Immature natural killer cell (primary cell): Measurements from ENCODE around the gene HDGF. TPM values are rescaled to one million over a fixed set of nuclear protein-coding genes. Genes with fewer than 3 reads are reported as not detected.

Experiments used
- DNase-seq, 3 donors: peaks; one replicate each; pipeline ENCODE4 v3.0.0; 2022; ENCODE audit warnings: mixed read lengths in 1 of 3
- H3K27ac Mint-ChIP-seq, 6 donors: one replicate each; pipeline ENCODE4 v1.8.0; 2020; ENCODE audit warnings: mixed read lengths in 6 of 6, mild to moderate bottlenecking in 5 of 6, inconsistent platforms in 4 of 6, moderate library complexity in 3 of 6
- H3K27me3 Mint-ChIP-seq, 3 donors: one replicate each; pipeline ENCODE4 v1.8.0; 2020 to 2021; ENCODE audit warnings: low read depth in 3 of 3, mild to moderate bottlenecking in 3 of 3, mixed read lengths in 3 of 3, moderate library complexity in 3 of 3, inconsistent platforms in 1 of 3
- H3K36me3 Mint-ChIP-seq, 3 donors: one replicate each; pipeline ENCODE4 v1.8.0; 2020; ENCODE audit warnings: mixed read lengths in 3 of 3, inconsistent platforms in 2 of 3, mild to moderate bottlenecking in 2 of 3
- H3K4me1 Mint-ChIP-seq, 2 donors: one replicate each; pipeline ENCODE4 v1.8.0; 2020; ENCODE audit warnings: inconsistent platforms in 2 of 2, mild to moderate bottlenecking in 2 of 2, mixed read lengths in 2 of 2, moderate library complexity in 1 of 2
- H3K4me3 Mint-ChIP-seq, 5 donors: one replicate each; pipeline ENCODE4 v1.8.0; 2020; ENCODE audit warnings: mild to moderate bottlenecking in 5 of 5, mixed read lengths in 5 of 5, inconsistent platforms in 3 of 5, moderate library complexity in 3 of 5
- H3K9me3 Mint-ChIP-seq, 6 donors: one replicate each; pipeline ENCODE4 v1.8.0; 2020; ENCODE audit warnings: mild to moderate bottlenecking in 6 of 6, mixed read lengths in 6 of 6, inconsistent platforms in 4 of 6, moderate library complexity in 3 of 6
- polyA plus RNA-seq, 3 donors: library from polyadenylated mRNA; unstranded; fragments of 300-500 nt; fragmentation: Illumina TruSeq; gene quantifications; one replicate each; pipeline ENCODE4 v1.2.3, GENCODE V29; 2021

HDGF gene
- polyA plus RNA-seq, 3 donors from 2014 or later: 27.5 to 35.4 (median 32.4) TPM

DNA sequence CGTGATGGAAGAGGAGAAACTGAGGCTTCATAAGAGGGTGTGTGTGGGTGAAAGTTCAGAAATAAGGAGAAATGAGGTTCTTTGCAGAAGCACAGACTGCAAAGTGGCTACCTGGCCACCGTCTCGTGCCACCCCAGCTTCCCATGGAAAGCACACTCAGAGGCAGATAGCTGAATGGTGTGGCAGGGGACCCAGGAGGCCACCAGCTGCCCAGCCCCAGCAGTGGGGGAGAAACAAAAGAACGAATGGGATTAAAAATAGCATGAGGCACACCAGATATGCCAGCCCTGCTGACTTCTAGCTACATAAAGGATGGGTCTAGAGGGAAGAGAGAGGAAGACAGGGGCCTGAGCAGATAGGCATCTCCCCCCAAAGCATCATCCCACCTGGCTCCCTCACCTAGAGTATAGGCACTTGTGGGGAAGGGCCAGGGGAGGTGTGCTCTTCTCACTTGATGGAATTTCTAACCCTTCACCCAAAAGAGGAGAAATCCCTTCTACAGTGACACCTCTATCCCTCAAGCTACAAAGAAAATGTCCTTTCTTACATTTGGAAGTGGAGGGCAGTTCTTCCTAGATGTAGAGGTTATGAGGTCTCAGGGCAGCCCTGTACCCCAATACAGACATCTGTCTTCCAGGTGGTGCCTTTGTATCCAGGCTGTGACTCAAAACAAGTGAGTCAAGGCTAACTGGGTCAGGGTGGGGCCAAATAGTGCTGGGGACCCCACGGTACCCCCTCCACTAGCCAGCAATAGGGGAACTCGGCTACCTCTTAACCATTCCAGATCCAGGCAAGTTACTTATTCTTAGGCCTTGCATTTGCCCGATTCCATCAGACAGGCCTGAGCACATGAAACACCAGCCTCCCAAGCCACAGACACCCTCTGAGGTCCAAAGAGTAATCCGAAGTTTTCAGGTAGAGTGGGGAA lies 3.5 kb downstream of the HDGF start:
- Mint-ChIP-seq H3K36me3 (peaks cover 0 to 4% (median 4%) of the 10 kb centered on the region in 3 donors), H3K4me3 (peak overlapping the region; percentile 87 to 97 (median 93)), H3K9me3 (no peaks in the 10 kb centered on the region), H3K27ac (peak overlapping the region; percentile 91 to 97 (median 95)), H3K27me3 (peaks cover 6 to 10% (median 8%) of the 10 kb centered on the region in 3 donors), H3K4me1 (peaks cover 65 to 68% of the 10 kb centered on the region in 2 donors)
- DNase-seq: no peak

DNA sequence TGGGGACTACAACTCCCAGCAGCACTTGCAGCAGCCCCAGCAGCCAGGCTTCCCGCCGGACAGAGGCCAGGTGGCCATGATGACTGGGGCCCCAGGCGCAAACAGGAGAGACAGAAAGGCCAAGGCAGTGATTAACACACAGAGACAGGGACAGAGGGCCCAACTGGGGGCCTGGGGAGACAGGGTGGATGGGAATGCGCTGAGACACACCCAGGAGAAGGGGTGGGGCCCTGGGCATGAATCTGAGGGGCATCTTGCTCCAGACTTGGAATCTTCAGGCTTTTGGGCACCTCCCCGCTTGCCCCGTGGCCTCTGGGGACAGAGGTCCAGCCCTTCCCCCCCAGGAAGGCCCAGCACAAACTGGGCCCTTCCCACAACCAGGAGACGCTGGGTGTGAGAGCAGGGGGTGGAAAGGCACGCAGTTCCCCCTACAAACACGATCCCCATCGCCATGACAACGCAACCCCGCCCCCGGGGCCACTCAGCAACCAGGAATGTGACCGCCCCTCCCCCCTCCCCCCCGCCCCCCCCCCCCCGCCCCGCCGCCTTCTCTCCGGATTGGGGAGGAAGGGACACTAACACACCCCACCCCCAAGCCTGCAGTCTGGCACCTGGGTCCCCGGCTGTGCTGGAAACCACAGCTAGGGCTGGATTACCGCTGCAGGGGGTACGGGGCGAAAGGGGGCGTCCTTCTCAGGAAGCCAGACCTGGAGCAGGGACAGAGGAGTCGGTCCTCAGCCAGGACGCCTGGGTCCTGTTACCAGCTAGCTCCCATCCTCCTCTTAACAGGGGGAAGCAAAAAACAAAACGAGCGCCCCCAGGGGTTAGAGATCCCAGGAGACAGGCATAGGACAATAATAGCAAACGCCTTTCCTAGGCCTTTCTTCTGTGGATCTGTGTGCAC lies 4.5 kb downstream of the HDGF start:
- Mint-ChIP-seq H3K27ac (peak overlapping the region; percentile 91 to 98 (median 96)), H3K27me3 (peaks cover 6 to 10% (median 6%) of the 10 kb centered on the region in 3 donors), H3K4me1 (peaks cover 56 to 60% of the 10 kb centered on the region in 2 donors), H3K4me3 (peak overlapping the region; percentile 87 to 97 (median 92)), H3K36me3 (peaks cover 0 to 4% (median 4%) of the 10 kb centered on the region in 3 donors), H3K9me3 (no peaks in the 10 kb centered on the region)
- peak; percentile 61 to 65 (median 64) for DNase-seq

DNA sequence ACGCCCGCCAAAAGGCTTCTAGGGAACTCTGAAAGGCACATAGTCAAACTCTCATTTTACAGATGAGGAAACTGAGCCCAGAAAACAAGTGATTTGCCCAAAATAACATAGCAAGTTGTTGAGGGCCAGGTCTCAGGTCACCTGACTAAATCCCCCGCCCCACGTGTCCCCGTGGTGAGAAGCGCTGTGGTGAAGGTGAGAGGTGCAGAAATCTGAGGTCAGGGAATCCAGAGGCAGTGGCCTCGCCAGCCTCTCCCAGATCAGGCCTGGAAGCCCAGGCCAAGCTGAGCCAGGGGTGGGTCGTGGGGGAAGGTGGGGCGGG lies 5.1 kb downstream of the HDGF start:
- Mint-ChIP-seq H3K36me3 (peaks cover under 1 to 5% (median 4%) of the 10 kb centered on the region in 3 donors), H3K27me3 (peaks cover 5 to 10% (median 6%) of the 10 kb centered on the region in 3 donors), H3K9me3 (no peaks in the 10 kb centered on the region), H3K4me3 (peak overlapping the region; percentile 85 to 95 (median 89)), H3K4me1 (peaks cover 63 to 66% of the 10 kb centered on the region in 2 donors), H3K27ac (peak overlapping the region; percentile 86 to 98 (median 96))
- DNase-seq: peak; percentile 49 to 56 (median 50)

DNA sequence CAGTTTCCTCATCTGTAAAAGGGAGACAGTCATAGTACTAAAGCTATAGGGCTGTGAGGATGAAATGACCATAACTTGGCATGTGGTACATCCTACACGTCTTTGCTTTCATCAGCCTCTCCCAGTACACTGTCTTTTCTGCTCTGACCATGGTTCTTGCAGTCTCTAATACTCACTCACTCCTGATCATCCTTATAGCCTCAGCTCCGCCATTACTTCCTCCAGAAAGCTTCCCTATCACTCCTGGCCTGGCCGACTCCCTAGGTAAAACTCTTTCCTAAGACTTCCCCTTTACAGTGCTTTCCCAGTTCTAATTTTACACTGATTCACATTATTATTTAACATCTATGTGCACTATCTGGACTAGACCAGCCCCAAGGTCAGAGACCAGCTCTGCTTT lies 5.6 kb downstream of the HDGF start:
- Mint-ChIP-seq H3K9me3 (no peaks in the 10 kb centered on the region), H3K36me3 (peaks cover 3 to 7% (median 6%) of the 10 kb centered on the region in 3 donors), H3K4me3 (peak overlapping the region; percentile 85 to 95 (median 89)), H3K27ac (peak overlapping the region; percentile 86 to 98 (median 96)), H3K4me1 (peaks cover 67 to 70% of the 10 kb centered on the region in 2 donors), H3K27me3 (peaks cover 6 to 10% (median 10%) of the 10 kb centered on the region in 3 donors)
- DNase-seq: no peak

DNA sequence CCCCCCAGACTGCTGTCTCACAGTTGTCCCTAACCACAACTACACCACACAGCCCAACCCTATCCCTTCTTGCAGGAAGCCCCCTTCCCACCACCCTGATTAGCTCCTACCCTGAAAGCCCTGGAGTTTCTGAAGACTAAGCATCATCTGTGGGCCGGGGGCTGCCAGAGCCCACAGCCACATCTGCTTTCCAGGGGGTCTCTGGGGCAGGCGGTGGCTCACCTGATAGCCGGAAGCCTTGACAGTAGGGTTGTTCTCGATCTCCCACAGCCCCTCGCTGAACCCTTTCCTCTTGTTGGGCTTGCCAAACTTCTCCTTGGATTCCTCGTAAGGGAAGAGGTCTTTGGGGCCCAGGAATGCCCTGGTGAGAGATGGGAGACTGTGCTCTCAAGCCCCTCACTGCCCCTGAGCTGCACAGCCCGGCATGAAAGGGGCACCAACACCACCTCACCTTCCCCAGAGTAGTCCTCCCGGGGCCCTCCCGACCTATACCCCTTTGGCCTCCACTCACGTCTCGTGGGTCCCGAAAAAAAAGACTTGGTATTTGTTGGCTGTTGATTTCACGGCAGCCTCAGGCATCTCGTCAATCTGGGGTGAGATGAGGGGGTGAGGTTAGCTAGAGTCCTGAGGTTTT lies 6.6 kb downstream of the HDGF start:
- no peaks in the 10 kb centered on the region for H3K9me3 Mint-ChIP-seq
- H3K36me3 Mint-ChIP-seq: peaks cover 3 to 7% (median 6%) of the 10 kb centered on the region in 3 donors
- H3K27ac Mint-ChIP-seq: peak overlapping the region in 5 of 6 donors; percentile 86 to 98 (median 95)
- DNase-seq: no peak
- H3K4me3 Mint-ChIP-seq: peak overlapping the region in 1 of 5 donors; percentile 23
- H3K4me1 Mint-ChIP-seq: peaks cover 65 to 69% of the 10 kb centered on the region in 2 donors
- peaks cover 6 to 9% (median 6%) of the 10 kb centered on the region in 3 donors for H3K27me3 Mint-ChIP-seq

DNA sequence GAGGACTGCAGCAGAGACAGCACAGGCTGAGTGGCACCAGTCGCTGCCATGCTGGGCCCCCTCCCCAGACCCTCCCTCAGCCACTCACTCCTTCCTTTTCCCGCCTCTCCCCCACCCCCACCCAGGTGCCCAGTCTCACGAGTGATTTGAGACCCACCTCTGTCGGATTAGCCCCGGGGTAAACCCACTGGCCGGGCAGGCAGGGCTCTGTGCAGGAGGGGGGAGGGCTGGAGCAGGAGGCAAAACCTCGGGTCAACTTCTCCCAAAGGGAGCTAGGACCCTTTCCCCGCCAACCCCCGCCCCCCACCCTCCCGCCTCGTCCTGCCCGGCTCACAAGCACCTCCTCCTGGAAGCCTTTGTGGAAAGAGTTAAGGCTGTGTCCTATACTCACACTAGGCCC lies 7.1 kb downstream of the HDGF start:
- Mint-ChIP-seq H3K36me3 (peaks cover 3 to 7% (median 6%) of the 10 kb centered on the region in 3 donors), H3K4me3 (no peak overlapping the region), H3K9me3 (no peaks in the 10 kb centered on the region), H3K27ac (peak overlapping the region in 4 of 6 donors; percentile 35 to 91 (median 60)), H3K4me1 (peaks cover 59 to 63% of the 10 kb centered on the region in 2 donors), H3K27me3 (peaks cover 6 to 9% (median 6%) of the 10 kb centered on the region in 3 donors)
- DNase-seq: no peak

DNA sequence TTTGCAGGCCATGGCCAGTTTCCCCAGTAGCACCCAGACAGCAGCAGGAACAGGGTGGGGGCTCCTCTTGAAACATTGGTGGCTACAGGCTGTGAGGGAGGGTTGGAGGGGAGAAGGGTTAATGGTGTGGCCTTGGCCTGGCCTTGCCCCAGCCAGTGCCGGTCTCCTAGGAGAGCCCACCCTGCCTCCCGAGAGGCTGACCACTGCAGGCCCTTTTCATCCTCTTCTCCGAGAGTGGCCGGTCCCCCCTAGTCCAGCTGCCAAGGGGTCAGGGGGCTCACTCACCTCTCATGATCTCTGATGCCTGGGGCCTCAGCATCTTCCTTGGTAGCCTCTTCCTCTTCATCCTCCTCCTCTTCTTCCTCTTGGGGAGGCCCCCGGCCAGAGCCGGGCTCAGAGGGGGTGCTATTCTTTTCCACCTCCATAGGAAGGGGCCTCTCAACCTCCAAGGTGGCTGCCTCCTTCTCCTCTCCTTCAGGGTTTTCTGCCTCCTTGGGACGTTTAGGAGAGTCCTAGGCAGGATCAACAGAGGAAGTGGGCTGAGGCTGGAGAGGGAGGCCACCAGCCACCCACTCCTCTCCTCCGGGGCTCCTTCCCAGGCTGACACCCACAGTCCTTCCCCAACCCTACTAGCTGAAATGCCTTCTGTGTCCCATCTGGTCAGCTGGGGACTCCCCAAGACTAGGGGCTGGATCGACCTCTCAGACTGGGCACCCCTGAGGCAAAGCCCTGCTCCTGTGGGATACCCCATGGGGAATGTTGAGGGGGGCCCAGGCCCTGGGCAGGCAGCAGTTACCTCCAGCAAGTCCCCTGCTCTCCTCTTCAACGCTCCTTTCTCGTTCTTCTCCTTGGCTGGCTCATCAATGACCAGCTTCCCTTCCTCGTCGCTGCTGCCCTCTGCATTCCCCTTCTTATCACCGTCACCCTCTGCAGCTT lies 7.8 kb downstream of the HDGF start:
- no peak overlapping the region for H3K4me3 Mint-ChIP-seq
- peaks cover 6 to 9% (median 6%) of the 10 kb centered on the region in 3 donors for H3K27me3 Mint-ChIP-seq
- peaks cover 54 to 56% of the 10 kb centered on the region in 2 donors for H3K4me1 Mint-ChIP-seq
- H3K36me3 Mint-ChIP-seq: peaks cover 3 to 7% (median 6%) of the 10 kb centered on the region in 3 donors
- H3K9me3 Mint-ChIP-seq: no peaks in the 10 kb centered on the region
- peak overlapping the region in 2 of 6 donors; percentile 64 to 72 for H3K27ac Mint-ChIP-seq
- no peak for DNase-seq

DNA sequence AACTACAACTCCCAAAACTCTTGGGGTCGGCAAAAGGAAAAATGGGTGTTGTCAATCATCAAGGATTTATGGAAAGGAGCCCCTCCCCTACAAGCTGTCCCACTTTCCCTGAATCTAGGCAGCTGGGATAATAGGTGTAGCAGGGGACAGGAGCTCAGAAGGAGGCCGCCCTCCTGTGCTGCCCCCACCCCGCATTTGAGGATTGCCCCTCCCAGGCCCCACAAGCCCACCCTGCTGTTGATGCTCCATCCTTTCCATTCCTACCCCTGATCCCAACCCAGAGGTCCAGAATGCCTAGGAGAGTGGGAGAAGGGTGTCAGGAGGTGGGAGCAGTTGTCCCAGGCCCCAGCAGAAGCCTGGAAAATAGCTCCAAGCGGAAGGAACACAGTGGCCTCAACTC lies 8.7 kb downstream of the HDGF start:
- Mint-ChIP-seq H3K4me1 (peaks cover 45 to 48% of the 10 kb centered on the region in 2 donors), H3K9me3 (no peaks in the 10 kb centered on the region), H3K27me3 (peaks cover 3 to 9% (median 6%) of the 10 kb centered on the region in 3 donors), H3K4me3 (peak overlapping the region in 1 of 5 donors; percentile 18), H3K36me3 (peaks cover 3 to 7% (median 6%) of the 10 kb centered on the region in 3 donors), H3K27ac (peak overlapping the region in 4 of 6 donors; percentile 43 to 99 (median 98))
- DNase-seq: no peak

DNA sequence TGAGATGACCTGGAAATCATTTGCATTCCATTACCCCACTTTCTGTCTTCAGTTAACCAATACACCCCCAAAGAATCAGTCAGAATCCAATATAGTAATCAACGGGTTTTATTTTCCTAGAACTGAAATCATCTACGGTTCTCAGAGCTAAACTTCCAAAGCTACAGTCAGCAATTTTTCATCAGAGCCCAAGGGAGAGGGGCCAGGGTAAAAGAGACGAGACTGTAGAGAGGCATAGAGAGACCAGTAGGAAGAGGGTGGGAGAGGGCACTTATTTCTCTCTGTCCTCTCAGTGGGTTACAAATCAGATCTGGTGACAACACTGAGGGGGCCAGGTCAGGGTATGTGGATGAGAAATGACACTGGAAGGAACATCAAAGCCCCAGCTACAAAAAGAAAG lies 9.5 kb downstream of the HDGF start:
- DNase-seq: no peak
- H3K4me3 Mint-ChIP-seq: peak overlapping the region in 3 of 5 donors; percentile 26 to 56 (median 46)
- peak overlapping the region; percentile 87 to 99 (median 98) for H3K27ac Mint-ChIP-seq
- peaks cover 0 to 9% (median 6%) of the 10 kb centered on the region in 3 donors for H3K27me3 Mint-ChIP-seq
- H3K9me3 Mint-ChIP-seq: peaks cover 0 to 2% (median 0%) of the 10 kb centered on the region in 6 donors
- peaks cover 3 to 7% (median 6%) of the 10 kb centered on the region in 3 donors for H3K36me3 Mint-ChIP-seq
- peaks cover 38 to 42% of the 10 kb centered on the region in 2 donors for H3K4me1 Mint-ChIP-seq

DNA sequence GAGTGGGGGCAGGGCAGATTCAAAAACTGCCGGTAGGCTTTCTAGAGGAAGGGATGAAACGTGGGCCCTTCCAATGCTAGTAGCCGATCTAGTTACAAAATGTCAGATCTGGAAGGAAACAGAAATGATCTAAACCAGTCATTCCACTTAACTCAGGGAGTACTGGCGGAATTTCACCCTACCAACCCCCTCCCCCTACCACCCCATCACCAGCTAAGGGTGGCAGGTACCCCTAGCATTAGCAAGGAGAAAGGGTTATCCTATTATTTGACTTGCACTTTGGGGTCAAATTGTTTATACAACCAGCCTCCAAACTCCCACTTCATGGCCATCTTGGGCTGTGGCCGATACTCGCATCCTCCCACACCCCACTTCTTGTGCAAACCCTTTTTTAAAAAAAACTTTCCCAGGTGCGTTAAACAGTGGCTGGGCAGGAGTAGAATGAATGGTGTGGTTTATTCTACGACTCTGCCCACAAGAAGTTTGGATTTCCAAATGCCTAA lies 9.9 kb downstream of the HDGF start:
- peaks cover 35 to 38% of the 10 kb centered on the region in 2 donors for H3K4me1 Mint-ChIP-seq
- H3K27me3 Mint-ChIP-seq: peaks cover 0 to 7% (median 2%) of the 10 kb centered on the region in 3 donors
- H3K9me3 Mint-ChIP-seq: peaks cover 0 to 2% (median 0%) of the 10 kb centered on the region in 6 donors
- H3K36me3 Mint-ChIP-seq: peaks cover 3 to 7% (median 6%) of the 10 kb centered on the region in 3 donors
- peak overlapping the region; percentile 87 to 99 (median 98) for H3K27ac Mint-ChIP-seq
- H3K4me3 Mint-ChIP-seq: peak overlapping the region; percentile 95 to 97 (median 96)
- no peak for DNase-seq

DNA sequence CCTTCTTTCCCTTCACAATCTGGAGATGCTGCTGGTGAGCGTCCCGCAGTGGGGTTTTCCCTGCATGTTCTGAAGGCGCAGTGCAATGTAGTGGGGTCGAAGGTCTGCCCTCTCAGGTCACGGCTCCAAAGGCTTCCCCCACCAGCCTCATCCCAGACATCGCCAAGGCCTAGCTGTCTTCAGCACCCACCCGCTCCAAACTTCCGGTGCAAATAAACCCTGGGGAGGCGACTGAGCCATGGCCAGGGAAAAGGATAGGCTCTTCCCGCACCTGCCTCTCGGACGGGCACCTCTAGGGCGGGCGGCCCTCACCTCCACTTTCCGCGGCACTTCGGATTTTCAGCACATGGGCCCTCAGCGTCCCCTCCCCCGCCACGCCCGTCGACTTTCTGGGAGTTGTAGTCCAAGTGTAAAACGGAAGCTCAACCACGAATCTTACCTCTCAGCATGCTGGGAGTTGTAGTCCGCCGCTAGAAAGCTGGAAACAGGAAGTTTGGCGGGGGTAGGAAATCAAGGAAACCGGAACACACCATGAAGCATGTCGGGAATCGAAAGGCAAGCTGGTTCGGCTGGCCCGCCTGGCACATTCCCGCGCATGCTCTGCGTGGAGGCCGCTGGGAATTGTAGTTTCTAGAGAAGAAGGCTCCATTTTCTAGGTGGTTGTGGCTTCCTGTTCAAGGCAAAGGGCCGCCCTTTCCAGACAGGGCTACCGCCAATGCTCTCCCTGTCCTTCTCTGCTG lies 10.6 kb downstream of the HDGF start, which contains the start of gene MRPL24:
MRPL24 (minus strand) TSS at position 348 of the 740 bp plus-strand sequence. CDS start 2,384 bp downstream, outside the sequence.
- peaks cover 0 to 6% (median 0%) of the 10 kb centered on the region in 3 donors for H3K27me3 Mint-ChIP-seq
- peak within 1 kb of the TSS; percentile 95 to 97 (median 96) for H3K4me3 Mint-ChIP-seq
- peak within 1 kb of the TSS; percentile 87 to 99 (median 98) for H3K27ac Mint-ChIP-seq
- peaks cover 3 to 7% (median 7%) of the 10 kb centered on the region in 3 donors for H3K36me3 Mint-ChIP-seq
- peaks cover 29 to 31% of the 10 kb centered on the region in 2 donors for H3K4me1 Mint-ChIP-seq
- peak; percentile 97 to 99 (median 98) for DNase-seq
- H3K9me3 Mint-ChIP-seq: peaks cover 0 to 2% (median 0%) of the 10 kb centered on the region in 6 donors
